HepG2 (cell line): ENCODE data around the gene NRP1. TPM values are rescaled to one million over a fixed set of nuclear protein-coding genes. Genes with fewer than 3 reads are reported as not detected.

ENCODE experiments used
- CENPX ChIP-seq: sonication (generic); formaldehyde crosslinking; IDR thresholded peaks from 2 replicates; pipeline ENCODE4 v1.9.0; 2021; ENCODE audit warnings: mild to moderate bottlenecking, missing genetic modification reagents, moderate library complexity
- FOSL2 ChIP-seq: sonication (generic); formaldehyde crosslinking; IDR thresholded peaks from 2 replicates; pipeline ENCODE4 v1.4.0; 2020; ENCODE audit warnings: missing genetic modification reagents
- FOXK2 ChIP-seq: fragments of 450-650 bp; IDR thresholded peaks from 2 replicates; pipeline ENCODE4 v1.6.1; 2016
- IKZF4 ChIP-seq: sonication (generic); formaldehyde crosslinking; IDR thresholded peaks from 2 replicates; pipeline ENCODE4 v1.5.1; 2020; ENCODE audit warnings: borderline replicate concordance, mild to moderate bottlenecking, low read depth, missing genetic modification reagents; ENCODE audit errors: not compliant biosample characterization
- KDM4B ChIP-seq: sonication (generic); formaldehyde crosslinking; IDR thresholded peaks from 2 replicates; pipeline ENCODE4 v1.4.0; 2020; ENCODE audit warnings: missing genetic modification reagents
- KDM6A ChIP-seq: IDR thresholded peaks from 2 replicates; pipeline ENCODE4 v1.6.1; 2016; ENCODE audit warnings: low read depth
- RFX5 ChIP-seq: IDR thresholded peaks from 2 replicates; pipeline ENCODE4 v1.6.1; 2011; ENCODE audit warnings: low read depth, low read length, improper control_type of control experiment
- SALL2 ChIP-seq: sonication (generic); formaldehyde crosslinking; IDR thresholded peaks from 2 replicates; pipeline ENCODE4 v1.8.1; 2023; ENCODE audit warnings: mild to moderate bottlenecking, missing genetic modification reagents, inconsistent platforms
- SUZ12 ChIP-seq: fragments of 150-350 bp; IDR thresholded peaks from 2 replicates; pipeline ENCODE4 v1.6.1; 2014; ENCODE audit warnings: low read depth, low read length
- ZBTB7A ChIP-seq: sonication (generic); formaldehyde crosslinking; IDR thresholded peaks from 2 replicates; pipeline ENCODE4 v1.8.0; 2022; ENCODE audit warnings: mild to moderate bottlenecking, missing genetic modification reagents
- ZNF432 ChIP-seq: sonication (generic); formaldehyde crosslinking; IDR thresholded peaks from 2 replicates; pipeline ENCODE4 v1.5.0; 2020; ENCODE audit warnings: missing genetic modification reagents, mild to moderate bottlenecking, borderline replicate concordance
- ZNF703 ChIP-seq: sonication (generic); formaldehyde crosslinking; IDR thresholded peaks from 2 replicates; pipeline ENCODE4 v1.5.1; 2020; ENCODE audit warnings: missing genetic modification reagents, mild to moderate bottlenecking, moderate library complexity, borderline replicate concordance
- ZNF724P ChIP-seq: sonication (generic); formaldehyde crosslinking; IDR thresholded peaks from 2 replicates; pipeline ENCODE4 v1.8.0; 2022; ENCODE audit warnings: missing genetic modification reagents, borderline replicate concordance
- ZSCAN25 ChIP-seq: sonication (generic); formaldehyde crosslinking; IDR thresholded peaks from 2 replicates; pipeline ENCODE4 v1.8.0; 2022; ENCODE audit warnings: mild to moderate bottlenecking, missing genetic modification reagents
- polyA plus RNA-seq, 8 experiments: library from polyadenylated mRNA; depleted of rRNA in 3 of 8; stranded (reverse) in 7 of 8; unstranded in 1 of 8; fragments of >200 nt; fragmentation: Illumina TruSeq in 4 of 8; extraction: Trizol in 4 of 8; gene quantifications; 2 replicates each; pipeline versions ENCODE4 v1.2.1 to v1.2.3, GENCODE V29; 2011 to 2016; ENCODE audit warnings: low read depth in 4 of 8, missing spikeins in 1 of 8, mixed read lengths in 1 of 8; ENCODE audit not compliant: insufficient read depth in 1 of 8
- total RNA-seq, 5 experiments: library from RNA; depleted of rRNA; stranded (reverse); fragments of >200 nt; fragmentation: Illumina TruSeq; extraction: Trizol; gene quantifications; 2 replicates each; pipeline ENCODE4 v1.2.3, GENCODE V29; 2016; ENCODE audit warnings: low read depth in 1 of 5
- TF ChIP-seq, protein P1 (sequence below), 2 experiments: sonication (generic) in 1 of 2; formaldehyde crosslinking in 1 of 2; IDR thresholded peaks; 2 replicates each; pipeline versions ENCODE4 v1.5.1 to v1.6.1; 2011 to 2020; ENCODE audit warnings: borderline replicate concordance in 1 of 2, low read depth in 1 of 2, low read length in 1 of 2, mild to moderate bottlenecking in 1 of 2, missing genetic modification reagents in 1 of 2, moderate library complexity in 1 of 2
- TF ChIP-seq, protein P2 (sequence below): sonication (generic); formaldehyde crosslinking; IDR thresholded peaks from 2 replicates; pipeline ENCODE4 v1.5.1; 2020; ENCODE audit warnings: mild to moderate bottlenecking, missing genetic modification reagents, borderline replicate concordance
- TF ChIP-seq, protein P3 (sequence below): sonication (generic); formaldehyde crosslinking; IDR thresholded peaks from 2 replicates; pipeline ENCODE4 v1.4.0; 2020; ENCODE audit warnings: mild to moderate bottlenecking, missing genetic modification reagents
- TF ChIP-seq, protein P4 (sequence below): sonication (generic); formaldehyde crosslinking; IDR thresholded peaks from 2 replicates; pipeline ENCODE4 v1.4.0; 2020; ENCODE audit warnings: missing genetic modification reagents, borderline replicate concordance

Gene NRP1
- total and polyA plus RNA-seq, 2 of the 13 experiments (the other 11 are each of a cell fraction or from before 2014, with no cell fraction given): 5.3 to 5.8 TPM

DNA sequence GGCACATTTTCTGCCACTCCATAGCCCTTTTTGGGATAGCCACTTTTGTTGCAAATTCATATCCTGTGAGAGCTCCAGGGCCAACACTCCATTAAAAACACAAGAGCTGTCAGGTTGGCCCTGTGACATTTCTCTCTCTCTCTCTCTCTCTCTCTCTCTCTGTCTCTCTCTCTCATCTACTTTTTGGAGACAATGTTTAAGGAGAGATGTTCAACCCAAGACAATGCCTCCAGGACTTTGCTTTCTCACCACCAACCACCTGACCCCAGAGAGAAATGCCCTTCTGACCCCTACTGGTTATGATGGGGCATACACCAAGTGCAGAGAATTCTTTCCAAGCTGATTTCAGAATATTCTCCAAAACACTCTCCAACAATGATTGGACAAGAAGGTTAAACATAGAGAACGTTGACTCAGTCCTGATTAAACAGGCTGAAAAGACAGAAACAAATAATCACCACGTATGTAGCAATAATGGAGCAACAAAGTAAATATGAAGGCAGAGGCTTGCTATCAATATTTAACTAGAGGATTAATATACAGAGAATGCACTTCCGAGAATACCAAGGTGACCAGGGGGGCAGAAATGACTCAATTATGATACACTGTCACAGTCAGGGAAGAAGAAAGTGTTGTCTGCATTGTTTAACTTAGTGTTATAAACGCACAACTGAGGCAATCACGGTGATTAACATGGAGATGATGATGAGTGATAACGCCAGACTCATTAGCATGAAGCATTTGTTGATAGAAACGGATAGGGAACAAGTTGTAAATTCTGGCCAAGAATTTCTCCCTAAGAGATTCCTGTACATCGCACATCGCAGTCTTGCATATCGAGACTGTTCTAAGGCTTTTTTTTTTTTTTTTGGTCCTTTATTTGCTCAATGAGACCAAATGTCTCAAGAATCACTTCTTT lies 178.5 kb downstream of the NRP1 start (continued):
- TF ChIP-seq FOSL2 (peak; percentile 94), IKZF4 (CRISPR knock-in tag) (no peak), ZNF703 (CRISPR knock-in tag) (peak; percentile 85), ZNF432 (CRISPR knock-in tag) (no peak), KDM6A (CRISPR knock-in tag) (peak; percentile 89), ZSCAN25 (CRISPR knock-in tag) (peak; percentile 49; the same call in 1 of the 2 replicates), ZNF724P (no peak), FOXK2 (peak; percentile 89), SUZ12 (no peak), CENPX (CRISPR knock-in tag) (no peak), RFX5 (no peak), SALL2 (peak; percentile 61; the same call in 1 of the 2 replicates), ZBTB7A (CRISPR knock-in tag) (no peak), KDM4B (CRISPR knock-in tag) (no peak)
- TF ChIP-seq, protein P1, sequence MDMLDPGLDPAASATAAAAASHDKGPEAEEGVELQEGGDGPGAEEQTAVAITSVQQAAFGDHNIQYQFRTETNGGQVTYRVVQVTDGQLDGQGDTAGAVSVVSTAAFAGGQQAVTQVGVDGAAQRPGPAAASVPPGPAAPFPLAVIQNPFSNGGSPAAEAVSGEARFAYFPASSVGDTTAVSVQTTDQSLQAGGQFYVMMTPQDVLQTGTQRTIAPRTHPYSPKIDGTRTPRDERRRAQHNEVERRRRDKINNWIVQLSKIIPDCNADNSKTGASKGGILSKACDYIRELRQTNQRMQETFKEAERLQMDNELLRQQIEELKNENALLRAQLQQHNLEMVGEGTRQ (IDR thresholded peaks at IDR 0.05; ENCODE audit: low read depth, low read length): no peak; the same call in 1 of the 2 replicates
- TF ChIP-seq, protein P1 (CRISPR knock-in tag; IDR thresholded peaks at IDR 0.05; ENCODE audit: borderline replicate concordance): no peak
- TF ChIP-seq, protein P2, sequence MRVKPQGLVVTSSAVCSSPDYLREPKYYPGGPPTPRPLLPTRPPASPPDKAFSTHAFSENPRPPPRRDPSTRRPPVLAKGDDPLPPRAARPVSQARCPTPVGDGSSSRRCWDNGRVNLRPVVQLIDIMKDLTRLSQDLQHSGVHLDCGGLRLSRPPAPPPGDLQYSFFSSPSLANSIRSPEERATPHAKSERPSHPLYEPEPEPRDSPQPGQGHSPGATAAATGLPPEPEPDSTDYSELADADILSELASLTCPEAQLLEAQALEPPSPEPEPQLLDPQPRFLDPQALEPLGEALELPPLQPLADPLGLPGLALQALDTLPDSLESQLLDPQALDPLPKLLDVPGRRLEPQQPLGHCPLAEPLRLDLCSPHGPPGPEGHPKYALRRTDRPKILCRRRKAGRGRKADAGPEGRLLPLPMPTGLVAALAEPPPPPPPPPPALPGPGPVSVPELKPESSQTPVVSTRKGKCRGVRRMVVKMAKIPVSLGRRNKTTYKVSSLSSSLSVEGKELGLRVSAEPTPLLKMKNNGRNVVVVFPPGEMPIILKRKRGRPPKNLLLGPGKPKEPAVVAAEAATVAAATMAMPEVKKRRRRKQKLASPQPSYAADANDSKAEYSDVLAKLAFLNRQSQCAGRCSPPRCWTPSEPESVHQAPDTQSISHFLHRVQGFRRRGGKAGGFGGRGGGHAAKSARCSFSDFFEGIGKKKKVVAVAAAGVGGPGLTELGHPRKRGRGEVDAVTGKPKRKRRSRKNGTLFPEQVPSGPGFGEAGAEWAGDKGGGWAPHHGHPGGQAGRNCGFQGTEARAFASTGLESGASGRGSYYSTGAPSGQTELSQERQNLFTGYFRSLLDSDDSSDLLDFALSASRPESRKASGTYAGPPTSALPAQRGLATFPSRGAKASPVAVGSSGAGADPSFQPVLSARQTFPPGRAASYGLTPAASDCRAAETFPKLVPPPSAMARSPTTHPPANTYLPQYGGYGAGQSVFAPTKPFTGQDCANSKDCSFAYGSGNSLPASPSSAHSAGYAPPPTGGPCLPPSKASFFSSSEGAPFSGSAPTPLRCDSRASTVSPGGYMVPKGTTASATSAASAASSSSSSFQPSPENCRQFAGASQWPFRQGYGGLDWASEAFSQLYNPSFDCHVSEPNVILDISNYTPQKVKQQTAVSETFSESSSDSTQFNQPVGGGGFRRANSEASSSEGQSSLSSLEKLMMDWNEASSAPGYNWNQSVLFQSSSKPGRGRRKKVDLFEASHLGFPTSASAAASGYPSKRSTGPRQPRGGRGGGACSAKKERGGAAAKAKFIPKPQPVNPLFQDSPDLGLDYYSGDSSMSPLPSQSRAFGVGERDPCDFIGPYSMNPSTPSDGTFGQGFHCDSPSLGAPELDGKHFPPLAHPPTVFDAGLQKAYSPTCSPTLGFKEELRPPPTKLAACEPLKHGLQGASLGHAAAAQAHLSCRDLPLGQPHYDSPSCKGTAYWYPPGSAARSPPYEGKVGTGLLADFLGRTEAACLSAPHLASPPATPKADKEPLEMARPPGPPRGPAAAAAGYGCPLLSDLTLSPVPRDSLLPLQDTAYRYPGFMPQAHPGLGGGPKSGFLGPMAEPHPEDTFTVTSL: peak; percentile 99; the same call in 1 of the 2 replicates
- TF ChIP-seq, protein P3, sequence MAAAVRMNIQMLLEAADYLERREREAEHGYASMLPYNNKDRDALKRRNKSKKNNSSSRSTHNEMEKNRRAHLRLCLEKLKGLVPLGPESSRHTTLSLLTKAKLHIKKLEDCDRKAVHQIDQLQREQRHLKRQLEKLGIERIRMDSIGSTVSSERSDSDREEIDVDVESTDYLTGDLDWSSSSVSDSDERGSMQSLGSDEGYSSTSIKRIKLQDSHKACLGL: no peak
- TF ChIP-seq, protein P4, sequence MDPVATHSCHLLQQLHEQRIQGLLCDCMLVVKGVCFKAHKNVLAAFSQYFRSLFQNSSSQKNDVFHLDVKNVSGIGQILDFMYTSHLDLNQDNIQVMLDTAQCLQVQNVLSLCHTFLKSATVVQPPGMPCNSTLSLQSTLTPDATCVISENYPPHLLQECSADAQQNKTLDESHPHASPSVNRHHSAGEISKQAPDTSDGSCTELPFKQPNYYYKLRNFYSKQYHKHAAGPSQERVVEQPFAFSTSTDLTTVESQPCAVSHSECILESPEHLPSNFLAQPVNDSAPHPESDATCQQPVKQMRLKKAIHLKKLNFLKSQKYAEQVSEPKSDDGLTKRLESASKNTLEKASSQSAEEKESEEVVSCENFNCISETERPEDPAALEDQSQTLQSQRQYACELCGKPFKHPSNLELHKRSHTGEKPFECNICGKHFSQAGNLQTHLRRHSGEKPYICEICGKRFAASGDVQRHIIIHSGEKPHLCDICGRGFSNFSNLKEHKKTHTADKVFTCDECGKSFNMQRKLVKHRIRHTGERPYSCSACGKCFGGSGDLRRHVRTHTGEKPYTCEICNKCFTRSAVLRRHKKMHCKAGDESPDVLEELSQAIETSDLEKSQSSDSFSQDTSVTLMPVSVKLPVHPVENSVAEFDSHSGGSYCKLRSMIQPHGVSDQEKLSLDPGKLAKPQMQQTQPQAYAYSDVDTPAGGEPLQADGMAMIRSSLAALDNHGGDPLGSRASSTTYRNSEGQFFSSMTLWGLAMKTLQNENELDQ (CRISPR knock-in tag): no peak
